Hepatocyte (in vitro differentiated cells): Measurements from ENCODE around the gene NPRL2.

Experiments
- EZH2 ChIP-seq: fragments of 200-600 bp; sonication (generic); IDR thresholded peaks from 2 replicates; pipeline ENCODE4 v1.6.1; 2016; ENCODE audit warnings: antibody characterized with exemption, mild to moderate bottlenecking, borderline replicate concordance
- TF ChIP-seq, protein P1 (sequence below): fragments of 200-600 bp; sonication (generic); IDR thresholded peaks from 2 replicates; pipeline ENCODE4 v1.5.1; 2016; ENCODE audit warnings: antibody characterized with exemption, mild to moderate bottlenecking; ENCODE audit not compliant: poor library complexity

DNA sequence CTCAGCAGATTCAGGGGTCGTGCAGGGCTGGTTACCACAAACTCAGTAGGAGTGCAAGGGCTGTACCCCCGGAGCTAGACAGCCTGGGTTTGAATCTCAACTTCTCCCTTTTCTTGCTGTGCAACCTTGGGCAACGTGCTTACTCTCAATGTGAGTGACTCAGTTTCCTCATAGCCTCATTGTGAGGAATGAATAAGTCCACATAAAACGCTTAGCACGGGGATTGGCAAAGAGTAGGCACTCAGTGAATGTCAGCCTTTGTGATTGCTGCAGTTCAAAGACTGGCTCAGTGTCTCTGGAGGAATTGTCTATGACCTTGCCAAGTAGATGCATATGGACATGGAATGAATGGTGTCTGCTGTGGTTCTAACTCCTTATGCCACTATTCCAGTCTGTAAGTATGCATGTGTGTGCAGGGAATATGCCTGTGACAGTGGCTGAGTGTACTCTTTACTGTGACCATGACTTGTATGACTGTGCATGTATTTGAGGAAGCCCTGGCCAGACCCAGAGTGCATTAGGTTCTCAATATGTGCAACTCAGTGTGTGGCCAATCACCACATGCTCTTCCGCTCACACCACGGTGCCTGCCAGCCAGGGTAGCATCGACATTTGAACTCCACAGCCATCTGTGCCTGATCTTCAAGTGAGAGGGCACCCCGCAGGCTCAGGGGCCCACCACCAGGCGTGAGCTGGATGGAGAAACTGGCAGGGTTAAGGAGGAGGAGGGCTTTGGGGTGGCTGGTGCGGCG, 50.5 kb downstream of the NPRL2 start:
- TF ChIP-seq, protein P1, sequence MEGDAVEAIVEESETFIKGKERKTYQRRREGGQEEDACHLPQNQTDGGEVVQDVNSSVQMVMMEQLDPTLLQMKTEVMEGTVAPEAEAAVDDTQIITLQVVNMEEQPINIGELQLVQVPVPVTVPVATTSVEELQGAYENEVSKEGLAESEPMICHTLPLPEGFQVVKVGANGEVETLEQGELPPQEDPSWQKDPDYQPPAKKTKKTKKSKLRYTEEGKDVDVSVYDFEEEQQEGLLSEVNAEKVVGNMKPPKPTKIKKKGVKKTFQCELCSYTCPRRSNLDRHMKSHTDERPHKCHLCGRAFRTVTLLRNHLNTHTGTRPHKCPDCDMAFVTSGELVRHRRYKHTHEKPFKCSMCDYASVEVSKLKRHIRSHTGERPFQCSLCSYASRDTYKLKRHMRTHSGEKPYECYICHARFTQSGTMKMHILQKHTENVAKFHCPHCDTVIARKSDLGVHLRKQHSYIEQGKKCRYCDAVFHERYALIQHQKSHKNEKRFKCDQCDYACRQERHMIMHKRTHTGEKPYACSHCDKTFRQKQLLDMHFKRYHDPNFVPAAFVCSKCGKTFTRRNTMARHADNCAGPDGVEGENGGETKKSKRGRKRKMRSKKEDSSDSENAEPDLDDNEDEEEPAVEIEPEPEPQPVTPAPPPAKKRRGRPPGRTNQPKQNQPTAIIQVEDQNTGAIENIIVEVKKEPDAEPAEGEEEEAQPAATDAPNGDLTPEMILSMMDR = no peak
- TF ChIP-seq EZH2 = no peak
